Ovary (tissue), 3 donors: ENCODE data around the gene VILL.

Experiments
- POLR2A ChIP-seq: fragments of 450-650 bp; IDR thresholded peaks from one replicate; pipeline ENCODE4 v1.6.1; 2017; ENCODE audit warnings: antibody characterized with exemption, mild to moderate bottlenecking, moderate library complexity
- TF ChIP-seq, protein P1 (sequence below), 3 donors: fragments of 450-650 bp in 2 of 3; fragments of 200-600 bp in 1 of 3; IDR thresholded peaks; one replicate each; pipeline versions ENCODE4 v1.5.1 to v1.8.0; 2016 to 2022; ENCODE audit warnings: antibody characterized with exemption in 3 of 3, mild to moderate bottlenecking in 1 of 3
- donor health status: DM: no; HTN: no; CAD: no.

DNA sequence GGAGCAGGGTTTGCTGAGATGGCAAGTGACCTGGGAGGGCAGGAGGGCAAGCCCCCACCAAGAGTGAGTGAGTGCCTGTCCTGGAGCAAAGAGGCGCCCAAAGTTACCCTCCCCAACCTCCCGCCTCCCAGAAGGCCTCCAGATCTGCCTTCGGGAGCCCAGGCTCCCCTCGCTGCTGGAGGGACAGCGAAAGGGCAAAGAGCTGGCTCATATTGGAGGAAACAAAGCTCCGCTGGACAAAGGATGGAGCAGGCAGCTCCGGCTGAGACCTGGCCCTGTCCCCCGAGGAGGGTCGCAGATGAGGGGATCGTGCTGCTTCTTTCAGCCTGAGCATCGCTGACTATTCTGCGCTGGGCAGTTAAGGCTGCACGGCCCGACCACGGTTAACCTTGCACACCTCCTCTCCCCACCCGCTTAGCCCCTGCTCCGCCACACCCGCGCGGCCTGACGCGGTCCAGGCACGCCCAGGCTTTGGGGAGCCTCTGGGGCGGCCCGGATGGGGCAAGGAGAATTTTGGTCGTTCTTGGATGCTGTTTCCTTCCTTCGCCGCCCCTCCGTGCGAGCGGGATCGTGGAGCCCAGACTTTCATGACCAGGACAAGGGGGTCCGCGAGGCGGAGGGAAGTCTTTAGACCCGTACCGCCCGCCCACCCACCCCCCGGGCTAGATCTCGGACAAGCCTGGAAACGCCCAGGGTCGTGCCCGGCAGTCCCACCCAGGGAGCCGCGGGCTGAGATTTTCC, 38.2 kb downstream of the VILL start:
- TF ChIP-seq, protein P1, sequence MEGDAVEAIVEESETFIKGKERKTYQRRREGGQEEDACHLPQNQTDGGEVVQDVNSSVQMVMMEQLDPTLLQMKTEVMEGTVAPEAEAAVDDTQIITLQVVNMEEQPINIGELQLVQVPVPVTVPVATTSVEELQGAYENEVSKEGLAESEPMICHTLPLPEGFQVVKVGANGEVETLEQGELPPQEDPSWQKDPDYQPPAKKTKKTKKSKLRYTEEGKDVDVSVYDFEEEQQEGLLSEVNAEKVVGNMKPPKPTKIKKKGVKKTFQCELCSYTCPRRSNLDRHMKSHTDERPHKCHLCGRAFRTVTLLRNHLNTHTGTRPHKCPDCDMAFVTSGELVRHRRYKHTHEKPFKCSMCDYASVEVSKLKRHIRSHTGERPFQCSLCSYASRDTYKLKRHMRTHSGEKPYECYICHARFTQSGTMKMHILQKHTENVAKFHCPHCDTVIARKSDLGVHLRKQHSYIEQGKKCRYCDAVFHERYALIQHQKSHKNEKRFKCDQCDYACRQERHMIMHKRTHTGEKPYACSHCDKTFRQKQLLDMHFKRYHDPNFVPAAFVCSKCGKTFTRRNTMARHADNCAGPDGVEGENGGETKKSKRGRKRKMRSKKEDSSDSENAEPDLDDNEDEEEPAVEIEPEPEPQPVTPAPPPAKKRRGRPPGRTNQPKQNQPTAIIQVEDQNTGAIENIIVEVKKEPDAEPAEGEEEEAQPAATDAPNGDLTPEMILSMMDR (IDR thresholded peaks at IDR 0.05): no peak
- TF ChIP-seq POLR2A: no peak
